GM18909 (cell line): ENCODE data around the gene FAM236D.
"Not testable (repeated sequence)": the region's sequence is repeated elsewhere in the genome, so short reads cannot be mapped to it uniquely, and the experiment has no call there.

Source experiments
- ATAC-seq: cut with Tn5 transposase; IDR thresholded peaks from one replicate; pipeline ENCODE4 v1.9.1; 2021; ENCODE audit warnings: mild to moderate bottlenecking; ENCODE audit not compliant: unreplicated experiment, poor library complexity

FAM236D gene

DNA sequence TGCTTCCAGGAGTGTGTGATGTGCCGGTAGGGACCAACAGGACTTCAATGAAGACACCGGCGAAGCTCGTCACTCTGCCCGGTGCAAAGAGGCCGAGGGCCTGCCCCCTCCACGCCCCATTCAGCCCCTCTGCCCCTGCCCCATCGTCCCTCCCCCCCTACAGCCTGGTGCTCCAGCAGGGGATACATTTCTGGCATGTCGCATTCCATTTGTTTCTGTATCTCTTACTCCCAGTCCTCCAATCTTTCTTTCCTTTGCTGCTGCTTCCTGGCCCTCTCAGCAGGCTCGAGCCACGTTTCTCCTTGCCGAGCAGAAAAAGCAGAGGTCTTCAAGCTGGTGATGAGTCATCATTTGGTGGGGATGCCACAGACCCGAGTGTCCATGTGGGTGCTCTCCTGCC, at the start of gene FAM236D:
TSS of gene FAM236D (minus strand) at position 101 of the 400 bp plus-strand sequence. CDS start at position 1, 100 bp downstream.
- ATAC-seq = not testable (repeated sequence)

DNA sequence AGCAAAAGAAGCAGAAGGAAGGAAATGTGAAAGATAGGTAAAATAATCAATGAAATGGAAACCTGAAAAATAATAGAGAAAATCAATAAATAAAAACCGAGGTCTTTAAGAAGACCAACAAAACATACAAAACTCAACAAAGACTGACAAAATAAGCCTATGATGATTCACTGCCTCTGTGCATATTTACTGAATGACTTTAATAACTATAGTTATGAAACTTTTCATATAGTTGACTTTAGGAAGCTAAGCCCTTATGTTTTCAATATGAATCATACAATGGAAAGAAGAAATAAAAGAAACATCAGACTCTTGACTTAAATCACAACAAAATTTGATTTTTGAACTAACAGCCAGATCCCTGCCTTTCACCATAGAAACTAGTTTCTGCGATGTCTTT, 29.5 kb upstream of the FAM236D start:
- ATAC-seq = not testable (repeated sequence)

DNA sequence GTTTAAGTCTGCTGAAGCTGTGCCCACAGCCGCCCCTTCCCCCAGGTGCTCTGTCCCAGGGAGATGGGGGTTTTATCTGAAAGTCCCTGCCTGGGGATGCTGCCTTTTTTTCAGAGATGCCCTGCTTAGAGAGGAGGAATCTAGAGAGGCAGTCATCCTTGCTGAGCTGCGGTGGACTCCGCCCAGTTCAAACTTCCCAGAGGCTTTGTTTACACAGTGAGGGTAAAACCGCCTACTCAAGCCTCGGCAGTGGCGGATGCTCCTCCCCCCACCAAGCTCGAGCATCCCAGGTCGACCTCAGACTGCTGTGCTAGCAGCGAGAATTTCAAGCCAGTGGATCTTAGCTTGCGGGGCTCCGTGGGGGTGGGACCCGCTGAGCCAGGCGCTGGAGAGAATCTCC, 22.7 kb upstream of the FAM236D start:
- not testable (repeated sequence) for ATAC-seq

DNA sequence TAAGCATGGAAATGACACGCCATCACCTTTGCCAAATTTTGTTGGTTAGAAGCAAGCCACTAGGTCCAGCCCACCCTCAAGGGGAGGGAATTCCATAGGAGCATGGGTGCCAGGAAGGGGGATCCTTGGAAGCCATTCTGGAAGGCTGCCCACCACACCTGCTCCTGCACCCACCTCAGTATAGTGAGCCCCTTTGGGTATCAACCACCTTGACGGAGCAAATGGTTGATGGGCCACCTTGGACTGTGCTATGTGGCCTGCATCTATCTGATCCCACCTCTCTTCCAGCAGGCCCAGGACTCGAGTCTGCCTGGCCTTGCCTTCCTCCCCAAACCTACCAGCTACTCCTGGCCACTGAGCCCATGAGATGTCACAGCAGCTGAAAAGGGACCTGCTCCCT, 17.6 kb downstream of the FAM236D start:
- not testable (repeated sequence) for ATAC-seq

DNA sequence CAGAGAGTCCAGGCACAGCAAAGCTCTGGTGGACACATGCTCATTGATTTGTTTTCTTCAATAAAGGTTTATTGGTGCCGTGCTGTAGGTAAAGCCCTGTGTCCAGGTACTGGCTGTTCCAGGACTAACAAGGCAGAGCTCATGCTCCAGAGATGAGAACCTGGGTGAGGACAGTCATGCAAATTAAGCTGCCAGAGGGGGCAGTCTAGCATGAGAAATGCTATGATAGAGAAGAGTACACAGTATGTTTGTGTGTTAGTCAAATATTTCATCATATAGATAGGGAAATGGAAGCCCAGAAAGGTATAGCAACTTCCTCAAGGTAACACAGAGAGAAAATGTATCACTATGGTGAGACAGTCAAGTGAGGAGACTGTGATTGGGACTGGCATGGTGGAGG, 19.9 kb downstream of the FAM236D start:
- not testable (repeated sequence) for ATAC-seq

DNA sequence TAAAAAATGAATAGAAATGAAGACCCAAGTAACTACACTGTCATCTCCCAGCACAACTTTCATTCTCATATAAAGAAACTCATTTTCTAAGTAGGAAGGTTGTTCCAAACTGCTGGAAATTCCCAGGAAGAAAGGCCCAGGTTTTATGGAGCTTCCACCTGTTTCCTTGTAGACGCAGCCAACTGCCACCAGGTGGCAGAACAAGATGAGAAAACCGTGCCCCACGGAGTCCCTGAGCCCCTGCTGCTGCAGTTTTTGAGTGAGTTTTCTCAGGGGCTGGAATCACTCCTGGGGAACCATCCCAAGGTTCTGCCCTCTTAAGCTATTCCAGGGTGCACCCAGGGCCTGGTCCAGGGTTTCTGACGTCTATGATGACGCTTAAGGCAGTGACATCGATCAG, 24.0 kb downstream of the FAM236D start:
- ATAC-seq = not testable (repeated sequence)

DNA sequence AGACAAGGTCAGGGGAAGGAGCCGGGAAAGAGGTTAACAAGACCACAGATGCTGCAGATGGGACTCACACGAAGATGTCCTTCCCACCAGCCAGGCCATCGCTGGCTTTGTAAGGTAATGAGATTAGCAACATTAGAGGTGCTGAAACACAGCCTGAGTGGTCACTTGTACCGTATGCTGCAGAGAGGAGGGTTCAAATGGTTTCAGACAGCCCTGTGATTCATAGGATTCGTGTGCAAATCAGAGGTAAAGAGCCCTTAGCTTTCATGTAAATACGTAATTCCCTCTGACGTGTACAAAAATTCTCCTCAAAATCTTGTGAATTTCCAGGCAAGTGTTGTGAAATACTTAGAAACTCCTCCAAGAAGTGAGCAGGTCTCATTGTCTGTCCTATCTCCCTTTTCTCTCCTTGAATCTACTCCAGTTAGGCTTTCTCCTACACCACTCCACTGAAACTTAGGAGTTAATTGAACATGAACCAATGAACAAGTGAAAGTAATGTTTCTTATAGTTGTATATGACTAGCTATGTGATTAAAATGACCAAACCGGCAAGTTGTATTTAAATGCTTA, 24.6 kb downstream of the FAM236D start:
- ATAC-seq = not testable (repeated sequence)

DNA sequence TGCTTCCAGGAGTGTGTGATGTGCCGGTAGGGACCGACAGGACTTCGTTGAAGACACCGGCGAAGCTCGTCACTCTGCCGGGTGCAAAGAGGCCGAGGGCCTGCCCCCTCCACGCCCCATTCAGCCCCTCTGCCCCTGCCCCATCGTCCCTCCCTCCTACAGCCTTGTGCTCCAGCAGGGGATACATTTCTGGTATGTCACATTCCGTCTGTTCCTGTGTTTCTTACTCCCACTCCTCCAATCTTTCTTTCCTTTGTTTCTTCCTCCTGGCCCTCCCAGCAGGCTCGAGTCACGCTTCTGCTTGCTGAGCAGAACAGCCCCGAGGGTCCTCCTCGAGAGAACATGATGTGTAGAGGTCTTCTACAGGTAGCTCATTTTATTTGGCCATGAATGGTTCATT, 25.4 kb downstream of the FAM236D start, which contains the start of gene FAM236B:
TSS of gene FAM236B (minus strand) at position 101 of the 400 bp plus-strand sequence. CDS start at position 1, 100 bp downstream.
- not testable (repeated sequence) for ATAC-seq

DNA sequence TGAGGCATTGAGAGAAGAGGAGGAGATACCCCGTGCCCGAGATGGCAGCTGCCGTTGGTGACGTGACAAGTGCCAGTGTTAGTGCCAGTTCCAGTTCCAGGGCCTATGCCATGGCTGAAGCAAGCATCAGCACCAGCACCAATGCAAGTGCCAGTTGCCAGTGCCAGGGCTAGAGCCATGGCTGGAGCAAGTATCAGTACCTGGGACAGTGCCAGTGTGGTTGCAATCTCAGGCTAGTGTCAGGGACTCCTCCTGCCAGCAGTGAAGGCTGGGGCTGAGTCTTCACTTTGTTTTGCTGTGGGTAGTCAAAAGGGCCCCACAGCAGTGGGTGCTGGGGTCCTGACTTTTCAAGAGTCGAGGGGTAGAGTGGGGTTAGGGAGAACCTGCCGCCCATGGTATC, 29.9 kb downstream of the FAM236D start:
- not testable (repeated sequence) for ATAC-seq

DNA sequence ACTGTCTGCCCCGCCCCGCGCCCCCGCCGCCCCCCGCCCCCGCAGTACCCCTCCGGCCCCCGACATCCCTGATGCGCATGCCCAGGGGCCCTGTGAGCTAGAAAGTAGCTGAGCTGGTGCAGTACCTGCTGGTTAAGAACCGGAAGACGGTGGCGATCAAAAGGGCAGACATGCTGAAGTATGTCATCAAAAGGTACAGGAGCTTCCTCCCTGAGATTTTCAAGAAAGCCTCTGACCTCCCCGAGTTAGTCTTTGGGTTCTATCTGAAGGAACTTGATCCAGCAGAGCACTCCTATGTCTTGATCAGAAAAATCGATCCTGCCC, 30.6 kb downstream of the FAM236D start:
- peak; percentile 75 for ATAC-seq

DNA sequence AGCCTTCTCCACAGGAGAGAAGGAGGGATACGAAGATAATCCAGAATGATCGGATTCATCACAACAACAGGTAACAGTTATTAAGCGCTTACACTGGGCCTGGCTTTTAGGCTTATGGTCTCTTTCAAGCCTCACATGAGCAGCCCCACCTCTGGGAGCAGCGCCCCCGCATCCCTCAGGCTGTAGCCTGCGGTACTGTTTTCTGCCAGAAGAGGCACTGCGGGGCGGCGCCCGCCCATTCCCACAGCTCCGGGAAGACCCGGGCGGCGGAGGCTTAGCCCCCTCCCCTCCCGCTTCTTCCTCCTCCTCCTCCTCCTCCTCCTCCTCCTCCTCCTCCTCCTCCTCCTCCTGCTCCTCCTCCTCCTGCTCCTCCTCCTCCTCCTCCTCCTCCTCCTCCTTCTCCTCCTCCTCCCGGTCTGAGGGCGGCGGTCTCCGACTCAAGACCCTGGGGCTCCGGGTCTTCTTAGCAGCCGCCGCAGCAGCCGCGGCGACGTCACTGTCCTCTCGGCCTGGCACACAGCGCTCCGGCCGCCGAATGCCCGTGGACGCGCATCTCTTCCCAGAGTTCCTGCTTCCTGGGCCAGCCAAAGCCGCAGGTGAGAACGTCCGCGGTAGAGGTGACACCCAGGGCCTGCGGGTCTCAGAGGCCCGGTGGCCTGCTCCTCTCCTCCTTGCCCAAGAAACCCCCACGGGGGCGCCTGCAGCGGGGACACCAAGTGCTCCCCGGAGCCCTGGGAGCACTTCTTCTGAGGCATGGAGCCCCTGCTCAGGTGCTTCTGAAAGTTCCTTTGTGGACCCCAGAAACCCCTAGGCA, 31.1 kb downstream of the FAM236D start, which contains the start of gene DMRTC1B:
TSS of gene DMRTC1B (plus strand) at position 238 of the 814 bp plus-strand sequence. CDS start 68,246 bp downstream, outside the sequence.
- ATAC-seq = peak; percentile 74

DNA sequence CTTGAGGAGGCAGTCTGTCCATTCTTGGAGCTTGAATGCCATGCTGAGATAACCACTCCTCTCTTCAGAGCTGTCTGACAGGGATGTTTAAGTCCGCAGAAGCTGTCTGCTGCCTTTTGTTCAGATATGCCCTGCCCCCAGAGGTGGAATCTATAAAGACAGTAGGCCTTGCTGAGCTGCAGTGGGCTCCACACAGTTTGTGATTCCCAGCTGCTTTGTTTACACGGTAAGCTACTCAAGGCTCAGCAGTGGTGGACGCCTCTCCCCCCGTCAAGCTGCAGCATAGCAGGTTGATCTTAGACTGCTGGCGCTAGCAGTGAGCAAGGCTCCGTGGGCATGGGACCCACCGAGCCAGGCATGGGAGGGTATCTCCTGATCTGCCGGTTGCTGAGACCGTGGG, 47.6 kb downstream of the FAM236D start:
- not testable (repeated sequence) for ATAC-seq
